C4-2B (cell line): ENCODE results near the gene EMILIN1.

Source experiments
- ZFX ChIP-seq: fragments of 450-650 bp; IDR thresholded peaks from 2 replicates; pipeline ENCODE4 v1.6.1; 2017
- TF ChIP-seq, protein P1 (sequence below): fragments of 450-650 bp; conservative IDR thresholded peaks from 2 replicates; pipeline ENCODE4 v1.5.1; 2017; ENCODE audit warnings: mild to moderate bottlenecking

DNA sequence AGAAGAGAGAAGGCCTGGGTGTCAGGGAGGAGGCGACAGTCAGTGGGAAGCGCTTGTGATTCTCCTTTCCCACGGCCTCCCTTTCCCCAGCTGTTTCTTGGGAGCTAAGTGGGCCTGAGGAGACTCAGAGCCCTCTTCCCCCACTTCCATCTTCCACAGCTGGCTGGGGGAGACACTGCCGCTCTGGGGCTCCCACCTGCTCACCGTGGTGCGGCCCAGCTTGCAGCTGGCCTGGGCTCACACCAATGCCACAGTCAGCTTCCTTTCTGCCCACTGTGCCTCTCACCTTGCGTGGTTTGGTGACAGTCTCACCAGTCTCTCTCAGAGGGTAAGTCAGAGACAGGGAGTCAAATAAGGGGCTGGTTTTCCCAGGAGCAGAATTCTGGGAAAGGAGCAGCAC is 38.5 kb upstream of the EMILIN1 start:
- TF ChIP-seq, protein P1, sequence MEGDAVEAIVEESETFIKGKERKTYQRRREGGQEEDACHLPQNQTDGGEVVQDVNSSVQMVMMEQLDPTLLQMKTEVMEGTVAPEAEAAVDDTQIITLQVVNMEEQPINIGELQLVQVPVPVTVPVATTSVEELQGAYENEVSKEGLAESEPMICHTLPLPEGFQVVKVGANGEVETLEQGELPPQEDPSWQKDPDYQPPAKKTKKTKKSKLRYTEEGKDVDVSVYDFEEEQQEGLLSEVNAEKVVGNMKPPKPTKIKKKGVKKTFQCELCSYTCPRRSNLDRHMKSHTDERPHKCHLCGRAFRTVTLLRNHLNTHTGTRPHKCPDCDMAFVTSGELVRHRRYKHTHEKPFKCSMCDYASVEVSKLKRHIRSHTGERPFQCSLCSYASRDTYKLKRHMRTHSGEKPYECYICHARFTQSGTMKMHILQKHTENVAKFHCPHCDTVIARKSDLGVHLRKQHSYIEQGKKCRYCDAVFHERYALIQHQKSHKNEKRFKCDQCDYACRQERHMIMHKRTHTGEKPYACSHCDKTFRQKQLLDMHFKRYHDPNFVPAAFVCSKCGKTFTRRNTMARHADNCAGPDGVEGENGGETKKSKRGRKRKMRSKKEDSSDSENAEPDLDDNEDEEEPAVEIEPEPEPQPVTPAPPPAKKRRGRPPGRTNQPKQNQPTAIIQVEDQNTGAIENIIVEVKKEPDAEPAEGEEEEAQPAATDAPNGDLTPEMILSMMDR, result no peak
- no peak for TF ChIP-seq ZFX
